NOMO-1 treated with dmso at 0.1 percent for 144 hours (cell line): Measurements from ENCODE around the gene ADAMTSL3.

Experiments
- DNase-seq: peaks from one replicate; lab custom pipeline; 2025; ENCODE audit not compliant: unreplicated experiment; lab: John Stamatoyannopoulos, UW

The ADAMTSL3 gene

GRCh38 chr15:83858820-83859505, 205.0 kb downstream of the ADAMTSL3 start:
- no peak for DNase-seq

DNA sequence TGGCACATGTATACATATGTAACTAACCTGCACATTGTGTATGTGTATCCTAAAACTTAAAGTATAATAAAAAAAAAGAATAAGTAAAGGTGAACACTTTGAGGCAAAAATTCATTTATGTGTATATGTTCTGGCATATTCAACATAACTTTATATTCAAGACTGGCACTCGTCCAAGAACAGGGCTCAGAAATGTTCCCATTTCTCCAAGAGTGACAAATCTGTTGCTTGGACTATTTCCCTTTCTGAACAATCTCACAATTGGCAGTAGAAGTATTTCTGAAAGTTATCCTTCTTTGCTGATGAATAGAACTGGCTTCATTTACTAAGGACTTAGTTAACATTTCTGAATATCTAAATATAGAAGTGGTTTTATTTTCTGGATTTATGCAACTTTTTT, 212.8 kb downstream of the ADAMTSL3 start:
- no peak for DNase-seq

DNA sequence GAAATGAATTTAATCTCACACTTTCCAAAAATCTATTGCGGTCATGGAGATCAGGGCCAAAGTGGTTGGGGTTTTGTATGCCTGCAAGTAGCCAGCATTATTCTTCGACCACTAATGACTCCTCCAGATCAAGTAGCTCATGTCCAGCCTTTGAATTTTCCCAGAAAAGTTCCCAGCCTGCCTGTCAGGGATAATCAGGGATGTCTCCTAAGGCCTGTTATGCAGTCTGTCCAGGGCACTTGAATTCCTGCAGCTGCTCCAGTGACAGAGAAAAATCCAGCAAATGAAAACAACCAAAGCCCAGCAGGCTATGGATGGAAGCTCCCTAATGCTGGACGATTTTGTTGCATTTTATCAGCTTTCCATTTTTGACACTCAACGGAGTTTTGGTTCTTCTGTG, 215.4 kb downstream of the ADAMTSL3 start:
- DNase-seq = no peak

- no peak for DNase-seq
These were observed 218.1 kb downstream of the ADAMTSL3 start for GRCh38 chr15:83871808-83872559.

DNA sequence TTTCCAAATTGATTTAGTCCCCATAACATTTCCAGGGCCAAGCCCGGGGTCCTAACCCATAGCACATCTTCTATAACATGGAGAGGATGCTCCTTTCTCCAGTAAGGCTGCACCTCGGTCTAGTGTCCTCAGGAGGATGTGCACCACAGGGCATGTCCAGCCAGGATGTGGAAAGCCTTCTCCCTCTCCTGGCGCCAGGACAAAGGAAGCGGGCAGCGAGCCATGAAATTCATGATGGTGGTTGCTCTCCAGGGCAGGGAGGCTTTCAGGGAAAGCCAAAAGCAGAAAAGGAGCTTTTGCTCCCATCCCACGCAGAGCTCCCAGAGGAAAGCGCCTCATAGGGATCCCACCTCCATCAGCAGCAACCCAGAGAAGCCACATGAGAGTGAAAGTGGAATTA, 220.0 kb downstream of the ADAMTSL3 start:
- no peak for DNase-seq

DNA sequence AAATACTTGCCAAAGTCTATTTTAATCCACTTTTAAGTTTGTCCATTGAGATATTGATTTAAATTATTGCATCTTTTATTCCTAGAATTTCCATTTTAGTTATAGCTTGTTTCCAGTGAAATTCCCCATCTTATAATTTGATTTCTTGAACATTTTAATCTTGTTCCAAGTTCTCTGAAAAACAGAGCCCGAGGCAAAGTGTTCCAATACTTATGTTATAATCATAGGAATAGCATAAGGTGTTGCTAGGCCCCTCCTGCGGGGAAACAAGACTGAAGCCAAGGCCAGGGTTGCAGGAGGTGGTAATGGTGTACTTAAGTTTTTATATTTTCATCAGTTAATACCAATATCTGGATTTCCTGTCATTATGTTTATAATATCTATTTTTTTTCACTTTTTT, 226.6 kb downstream of the ADAMTSL3 start:
- DNase-seq = no peak

DNA sequence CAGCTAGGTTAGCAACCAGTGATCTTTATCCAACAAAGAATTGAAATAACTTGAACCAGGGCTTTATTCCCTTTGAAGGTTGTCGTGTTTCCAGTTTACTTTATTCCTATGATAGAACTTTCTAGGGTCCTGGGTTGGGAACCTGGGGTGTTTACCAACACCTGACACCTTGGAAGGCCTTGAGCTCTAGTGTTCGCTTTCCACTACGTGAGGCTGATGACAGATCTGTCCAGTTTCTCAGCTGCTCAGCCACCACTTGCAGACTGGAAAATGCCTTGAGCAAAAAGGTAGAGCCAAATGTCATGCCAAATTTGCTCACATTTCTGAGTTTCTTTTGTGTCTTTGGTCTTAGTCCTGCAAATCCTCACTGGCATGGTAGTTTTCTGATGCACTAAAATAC, 227.2 kb downstream of the ADAMTSL3 start:
- DNase-seq = no peak

- no peak for DNase-seq
These were observed 232.4 kb downstream of the ADAMTSL3 start for GRCh38 chr15:83886321-83886720.

- DNase-seq = no peak
These were observed 233.5 kb downstream of the ADAMTSL3 start for GRCh38 chr15:83887404-83887803.

DNA sequence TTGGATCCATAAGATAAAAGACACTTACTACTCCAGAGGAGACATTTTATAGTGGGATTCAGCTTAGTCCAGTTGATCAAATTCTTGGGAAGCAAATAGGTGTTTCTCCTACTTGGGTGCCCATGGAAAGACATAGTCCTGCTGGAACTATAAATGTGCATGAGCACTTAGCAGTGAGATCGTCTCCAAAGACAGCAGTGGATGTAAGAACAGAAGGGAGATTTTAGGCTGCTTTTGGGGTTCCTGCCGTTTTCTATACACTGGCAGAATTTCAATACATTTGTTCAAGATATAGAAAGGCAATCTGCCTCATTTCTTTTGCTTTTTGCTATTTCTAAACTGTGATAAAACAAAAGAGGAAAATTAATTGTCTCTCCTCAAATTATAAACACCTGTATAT, 234.0 kb downstream of the ADAMTSL3 start:
- no peak for DNase-seq

DNA sequence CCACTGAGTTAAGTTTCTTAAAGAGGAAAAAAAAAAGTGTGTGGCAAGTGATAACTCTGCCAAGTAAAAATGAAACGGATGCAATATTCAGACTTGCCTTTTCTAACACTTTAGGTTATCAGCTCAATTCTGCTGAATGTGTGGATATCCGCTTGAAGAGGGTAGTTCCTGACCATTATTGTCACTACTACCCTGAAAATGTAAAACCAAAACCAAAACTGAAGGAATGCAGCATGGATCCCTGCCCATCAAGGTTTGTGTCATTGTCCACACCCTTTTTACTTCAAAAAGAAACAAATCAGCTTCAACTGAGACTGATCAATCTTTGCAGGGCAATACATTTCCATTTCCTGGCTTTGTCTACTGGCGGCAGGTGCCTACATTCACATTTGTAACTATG, 236.1 kb downstream of the ADAMTSL3 start:
- DNase-seq = no peak

DNA sequence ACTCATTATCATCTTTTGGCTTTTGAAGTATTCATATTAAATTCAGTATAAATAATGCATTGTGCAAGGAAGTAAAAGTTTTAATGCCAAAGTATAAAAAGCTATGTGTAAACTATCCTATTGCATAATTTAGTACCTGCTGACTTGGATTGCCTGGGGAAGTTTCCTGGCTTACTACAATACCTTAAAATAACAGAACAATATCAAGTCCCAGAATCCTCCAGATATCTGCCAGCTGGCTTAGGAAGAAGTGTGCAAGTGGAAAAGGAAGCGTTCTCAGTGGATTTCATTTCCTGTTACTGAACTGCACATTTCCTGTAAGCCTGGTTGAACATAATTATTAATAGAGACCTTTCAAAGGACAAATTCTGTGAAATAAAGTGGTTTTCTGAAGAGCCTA, 236.7 kb downstream of the ADAMTSL3 start:
- DNase-seq = no peak

DNA sequence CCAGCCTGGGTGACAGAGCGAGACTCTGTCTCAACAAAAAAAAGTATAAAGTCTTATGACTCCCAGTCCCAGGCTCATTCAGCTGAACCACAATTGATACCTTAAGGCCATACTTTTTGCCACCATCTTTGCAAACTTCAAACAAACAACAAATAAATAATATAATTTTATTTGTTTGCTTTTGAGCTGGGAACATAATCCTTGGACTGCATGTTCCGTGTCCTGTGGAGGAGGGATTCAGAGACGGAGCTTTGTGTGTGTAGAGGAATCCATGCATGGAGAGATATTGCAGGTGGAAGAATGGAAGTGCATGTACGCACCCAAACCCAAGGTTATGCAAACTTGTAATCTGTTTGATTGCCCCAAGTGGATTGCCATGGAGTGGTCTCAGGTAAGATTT, 238.6 kb downstream of the ADAMTSL3 start:
- DNase-seq = no peak

DNA sequence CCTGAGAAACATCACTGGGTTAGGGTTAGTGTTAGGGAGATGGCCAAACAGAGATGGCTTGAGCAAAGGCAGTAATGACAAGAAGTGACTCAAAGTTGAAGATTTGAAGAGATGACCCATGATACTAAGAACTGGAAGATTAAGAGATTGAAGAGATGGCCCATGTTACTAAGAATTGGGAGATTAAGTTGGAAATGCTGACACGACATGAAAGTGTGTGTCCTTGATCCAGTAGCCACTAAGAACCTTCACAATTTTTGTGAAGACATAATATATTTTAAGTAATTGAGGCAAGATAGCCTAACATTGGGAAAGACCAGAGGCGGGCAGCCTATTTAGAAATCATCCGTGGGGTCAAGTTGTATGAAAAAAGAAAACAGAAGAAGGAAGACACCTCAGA, 239.4 kb downstream of the ADAMTSL3 start:
- no peak for DNase-seq

DNA sequence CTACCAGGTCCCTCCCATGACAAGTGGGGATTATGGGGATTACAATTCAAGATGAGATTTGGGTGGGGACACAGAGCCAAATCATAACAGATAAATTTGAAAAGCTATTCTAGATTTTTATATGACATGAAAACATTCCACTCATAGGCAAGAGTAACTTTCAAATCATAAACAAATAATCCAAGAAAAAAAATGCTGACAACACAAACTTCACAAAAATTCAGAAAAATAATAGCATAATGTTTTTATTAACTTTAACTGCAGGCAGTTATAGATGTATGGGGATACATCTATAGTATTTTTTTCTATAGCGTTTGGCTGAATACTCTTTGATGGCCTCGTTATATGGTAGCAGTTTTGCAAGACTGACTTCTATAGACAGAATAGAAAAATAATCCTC, 243.1 kb downstream of the ADAMTSL3 start:
- DNase-seq = no peak

- DNase-seq = no peak
These were observed 244.4 kb downstream of the ADAMTSL3 start for GRCh38 chr15:83898361-83898760.

DNA sequence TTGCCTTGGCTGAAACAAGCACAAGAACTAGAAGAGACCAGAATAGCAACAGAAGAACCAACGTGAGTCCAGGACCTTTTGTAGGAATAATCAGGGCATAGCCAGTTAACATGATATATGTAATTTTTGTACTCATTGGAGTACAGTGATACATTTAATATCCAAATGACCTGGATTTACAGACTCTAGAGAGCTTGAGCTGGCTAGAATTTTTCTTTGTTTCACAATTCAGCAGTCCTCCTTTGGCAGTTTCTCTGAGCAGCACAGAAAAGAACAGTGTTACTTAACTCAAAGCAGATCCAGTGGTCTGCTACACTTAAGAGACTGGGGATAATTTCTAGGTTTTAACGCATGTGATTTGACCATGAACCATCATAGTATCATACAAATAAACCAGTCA, 245.7 kb downstream of the ADAMTSL3 start:
- DNase-seq = no peak

DNA sequence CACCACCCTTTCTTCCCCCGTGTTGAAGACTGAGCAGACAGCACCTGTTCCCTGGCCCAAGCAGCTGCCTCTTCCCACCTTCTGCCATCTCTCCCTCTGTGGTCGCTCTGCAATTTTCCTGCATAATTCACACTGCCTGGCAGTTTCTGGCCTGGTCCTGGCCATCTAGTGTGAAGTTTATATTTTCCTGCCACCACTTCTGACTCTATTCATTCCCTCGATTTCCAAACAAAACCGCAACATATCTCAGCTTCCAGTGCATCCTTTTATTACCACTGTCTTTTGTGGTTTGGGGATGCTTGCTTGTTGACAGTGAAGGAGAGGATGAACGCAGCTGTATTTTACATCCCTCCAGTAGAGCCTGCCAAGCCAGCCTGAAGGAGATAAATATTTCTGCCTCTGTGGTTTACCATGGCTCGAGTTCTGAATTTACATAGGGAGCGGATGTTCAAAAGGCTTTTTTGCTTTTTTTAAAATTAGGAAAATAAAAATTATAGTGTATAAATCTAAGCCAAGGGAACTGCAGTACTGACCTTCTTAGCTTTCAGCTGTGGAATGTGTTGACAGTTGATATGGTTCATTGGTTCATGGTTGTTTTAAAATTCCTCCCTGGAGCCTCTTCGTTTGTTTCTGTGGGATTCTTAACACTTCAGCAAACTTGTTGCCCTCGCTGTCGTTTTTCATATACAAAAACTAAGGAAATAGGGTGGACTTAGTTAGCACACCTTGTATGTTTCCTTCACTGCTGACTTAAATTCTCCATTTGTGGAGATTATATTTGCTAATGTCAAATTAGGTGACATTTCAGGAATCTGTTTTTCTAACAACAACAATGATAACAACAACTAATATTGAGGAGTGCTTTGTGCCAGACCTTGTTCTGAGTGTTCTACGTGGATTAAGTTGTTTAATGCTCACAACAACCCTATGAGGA, 250.5 kb downstream of the ADAMTSL3 start:
- DNase-seq = no peak

- DNase-seq = no peak
These were observed 251.8 kb downstream of the ADAMTSL3 start for GRCh38 chr15:83905556-83906273.

- no peak for DNase-seq
These were observed 257.4 kb downstream of the ADAMTSL3 start for GRCh38 chr15:83911345-83911744.

- no peak for DNase-seq
These were observed 258.4 kb downstream of the ADAMTSL3 start for GRCh38 chr15:83912343-83912742.
